SH-SY5Y (cell line): Measurements from ENCODE around the gene RWDD4.

ENCODE experiments used
- GATA2 ChIP-seq: IDR thresholded peaks from 2 replicates; pipeline ENCODE4 v1.6.1; 2011; ENCODE audit warnings: mild to moderate bottlenecking, low read depth, low read length
- GATA3 ChIP-seq: IDR thresholded peaks from 2 replicates; pipeline ENCODE4 v1.6.1; 2011; ENCODE audit warnings: low read depth, mild to moderate bottlenecking, low read length, moderate library complexity

The RWDD4 gene

GRCh38 chr4:183659029-183659871 is at the start of gene RWDD4, which contains the start of gene TRAPPC11:
RWDD4 (minus strand) TSS chr4:183659185; CDS start chr4:183658952, 233 bp downstream.
TRAPPC11 (plus strand) TSS chr4:183659293; CDS start chr4:183663868, 4,575 bp downstream.
- TF ChIP-seq GATA2 (no peak), GATA3 (no peak)

GRCh38 chr4:183702492-183702891 is 43.5 kb upstream of the RWDD4 start:
- TF ChIP-seq GATA3 (no peak), GATA2 (no peak)

GRCh38 chr4:183700407-183700806 is 41.4 kb upstream of the RWDD4 start:
- TF ChIP-seq GATA2 (no peak), GATA3 (no peak)

- TF ChIP-seq GATA2 (no peak), GATA3 (no peak)
These were observed 39.9 kb upstream of the RWDD4 start for GRCh38 chr4:183698909-183699308.

- TF ChIP-seq GATA2 (no peak), GATA3 (no peak)
These were observed 32.9 kb upstream of the RWDD4 start for GRCh38 chr4:183691897-183692296.

- TF ChIP-seq GATA2 = no peak
- TF ChIP-seq GATA3 = no peak
These were observed 32.0 kb upstream of the RWDD4 start for GRCh38 chr4:183691006-183691405.

GRCh38 chr4:183688216-183688615 is 29.2 kb upstream of the RWDD4 start:
- TF ChIP-seq GATA2 (no peak), GATA3 (no peak)

- no peak for TF ChIP-seq GATA2
- TF ChIP-seq GATA3 = no peak
These were observed 27.5 kb upstream of the RWDD4 start for GRCh38 chr4:183686461-183686860.

- TF ChIP-seq GATA2 (no peak), GATA3 (no peak)
These were observed 22.1 kb upstream of the RWDD4 start for GRCh38 chr4:183681119-183681518.

- peak; percentile 65; the same call in 1 of the 2 replicates for TF ChIP-seq GATA3
- no peak for TF ChIP-seq GATA2
These were observed 16.6 kb upstream of the RWDD4 start for GRCh38 chr4:183675625-183676024.

GRCh38 chr4:183674153-183674552 is 15.2 kb upstream of the RWDD4 start:
- TF ChIP-seq GATA3 = no peak
- TF ChIP-seq GATA2 = no peak

GRCh38 chr4:183670960-183671555 is 12.1 kb upstream of the RWDD4 start:
- no peak for TF ChIP-seq GATA3
- TF ChIP-seq GATA2 = no peak

GRCh38 chr4:183670251-183670650 is 11.3 kb upstream of the RWDD4 start:
- TF ChIP-seq GATA2 = no peak
- TF ChIP-seq GATA3 = no peak

- TF ChIP-seq GATA2 (no peak), GATA3 (no peak)
These were observed 7.1 kb upstream of the RWDD4 start for GRCh38 chr4:183666088-183666487.

GRCh38 chr4:183659872-183660242 is 872 bp upstream of the RWDD4 start:
- TF ChIP-seq GATA3 = no peak
- TF ChIP-seq GATA2 = no peak
